Measurements from ENCODE around the gene SYT7.

The SYT7 gene

GRCh38 chr11:61541598-61541997, 39.3 kb downstream of the SYT7 start:
- Histone ChIP-seq H3K27me3 (replicated peaks; ENCODE audit: insufficient read depth, low read length) (peaks cover 95% of the 10 kb centered on the region), H3K9me2 (replicated peaks; ENCODE audit: insufficient read depth, low read length) (no peaks in the 10 kb centered on the region), H3K9me3 (replicated peaks; ENCODE audit: insufficient read depth, low read length) (no peaks in the 10 kb centered on the region), H3K4me2 (ENCODE audit: low read depth, low read length) (no peak overlapping the region), H2AFZ (ENCODE audit: low read length) (no peak overlapping the region), H3K36me3 (replicated peaks; ENCODE audit: insufficient read depth, low read length) (no peaks in the 10 kb centered on the region), H3K79me2 (ENCODE audit: low read length) (no peaks in the 10 kb centered on the region), H3K27ac (ENCODE audit: low read length) (no peak overlapping the region), H3K4me3 (ENCODE audit: low read length) (no peak overlapping the region), H4K20me1 (ENCODE audit: insufficient read depth, low read length) (no peaks in the 10 kb centered on the region), H3K4me1 (ENCODE audit: low read length) (no peaks in the 10 kb centered on the region), H3K9ac (ENCODE audit: low read length) (no peak overlapping the region), H3F3A (ENCODE audit: insufficient read depth, low read length) (no peaks in the 10 kb centered on the region)
- no peak for DNase-seq
- TF ChIP-seq EZH2 (optimal IDR thresholded peaks at IDR 0.05; ENCODE audit: low read depth, low read length) (no peak), CTCF (IDR thresholded peaks at IDR 0.05; ENCODE audit: low read length) (no peak), EZH2phosphoT487 (IDR thresholded peaks at IDR 0.05; ENCODE audit: low read length) (no peak)

GRCh38 chr11:61540528-61540927, 40.3 kb downstream of the SYT7 start:
- TF ChIP-seq CTCF (IDR thresholded peaks at IDR 0.05; ENCODE audit: low read length): no peak
- no peak for TF ChIP-seq EZH2phosphoT487 (IDR thresholded peaks at IDR 0.05; ENCODE audit: low read length)
- TF ChIP-seq EZH2 (optimal IDR thresholded peaks at IDR 0.05; ENCODE audit: low read depth, low read length): no peak
- no peak overlapping the region for H2AFZ ChIP-seq (ENCODE audit: low read length)
- no peak overlapping the region for H3K4me2 ChIP-seq (ENCODE audit: low read depth, low read length)
- H3K4me3 ChIP-seq (ENCODE audit: low read length): no peak overlapping the region
- H3F3A ChIP-seq (ENCODE audit: insufficient read depth, low read length): no peaks in the 10 kb centered on the region
- no peaks in the 10 kb centered on the region for H3K36me3 ChIP-seq (replicated peaks; ENCODE audit: insufficient read depth, low read length)
- peaks cover 99% of the 10 kb centered on the region for H3K27me3 ChIP-seq (replicated peaks; ENCODE audit: insufficient read depth, low read length)
- no peaks in the 10 kb centered on the region for H3K79me2 ChIP-seq (ENCODE audit: low read length)
- H4K20me1 ChIP-seq (ENCODE audit: insufficient read depth, low read length): no peaks in the 10 kb centered on the region
- H3K9me3 ChIP-seq (replicated peaks; ENCODE audit: insufficient read depth, low read length): no peaks in the 10 kb centered on the region
- no peak for DNase-seq
- H3K9ac ChIP-seq (ENCODE audit: low read length): no peak overlapping the region
- H3K27ac ChIP-seq (ENCODE audit: low read length): no peak overlapping the region
- no peaks in the 10 kb centered on the region for H3K4me1 ChIP-seq (ENCODE audit: low read length)
- H3K9me2 ChIP-seq (replicated peaks; ENCODE audit: insufficient read depth, low read length): no peaks in the 10 kb centered on the region

- Histone ChIP-seq H3K9ac (ENCODE audit: low read length) (no peak overlapping the region), H3K27ac (ENCODE audit: low read length) (no peak overlapping the region), H3K4me1 (ENCODE audit: low read length) (no peaks in the 10 kb centered on the region), H3K9me2 (replicated peaks; ENCODE audit: insufficient read depth, low read length) (no peaks in the 10 kb centered on the region), H3K4me3 (ENCODE audit: low read length) (no peak overlapping the region), H3K27me3 (replicated peaks; ENCODE audit: insufficient read depth, low read length) (peaks cover 99% of the 10 kb centered on the region), H2AFZ (ENCODE audit: low read length) (no peak overlapping the region), H3K79me2 (ENCODE audit: low read length) (no peaks in the 10 kb centered on the region), H3F3A (ENCODE audit: insufficient read depth, low read length) (no peaks in the 10 kb centered on the region), H3K36me3 (replicated peaks; ENCODE audit: insufficient read depth, low read length) (no peaks in the 10 kb centered on the region), H3K4me2 (ENCODE audit: low read depth, low read length) (no peak overlapping the region), H3K9me3 (replicated peaks; ENCODE audit: insufficient read depth, low read length) (no peaks in the 10 kb centered on the region), H4K20me1 (ENCODE audit: insufficient read depth, low read length) (no peaks in the 10 kb centered on the region)
- DNase-seq: no peak
- TF ChIP-seq CTCF (IDR thresholded peaks at IDR 0.05; ENCODE audit: low read length) (no peak), EZH2phosphoT487 (IDR thresholded peaks at IDR 0.05; ENCODE audit: low read length) (no peak), EZH2 (optimal IDR thresholded peaks at IDR 0.05; ENCODE audit: low read depth, low read length) (no peak)
Observed at GRCh38 chr11:61539831-61540357, 41.0 kb downstream of the SYT7 start.

All from MM.1S (cell line).